Epithelial cell of esophagus (primary cell): ENCODE results near the gene SEZ6.

ENCODE experiments used
- DNase-seq: peaks from one replicate; pipeline ENCODE4 v3.0.0; 2010; ENCODE audit warnings: low read depth
- H3K4me3 ChIP-seq: 2 replicates; pipeline ENCODE4 v1.5.1; 2011; ENCODE audit warnings: mild to moderate bottlenecking, low read length, control low read depth
- TF ChIP-seq, protein P1 (sequence below): IDR thresholded peaks from 2 replicates; pipeline ENCODE4 v1.5.1; 2011; ENCODE audit warnings: low read depth, mild to moderate bottlenecking, low read length, control low read depth, inconsistent platforms; ENCODE audit not compliant: insufficient read depth; ENCODE audit errors: missing control alignments

The SEZ6 gene

DNA sequence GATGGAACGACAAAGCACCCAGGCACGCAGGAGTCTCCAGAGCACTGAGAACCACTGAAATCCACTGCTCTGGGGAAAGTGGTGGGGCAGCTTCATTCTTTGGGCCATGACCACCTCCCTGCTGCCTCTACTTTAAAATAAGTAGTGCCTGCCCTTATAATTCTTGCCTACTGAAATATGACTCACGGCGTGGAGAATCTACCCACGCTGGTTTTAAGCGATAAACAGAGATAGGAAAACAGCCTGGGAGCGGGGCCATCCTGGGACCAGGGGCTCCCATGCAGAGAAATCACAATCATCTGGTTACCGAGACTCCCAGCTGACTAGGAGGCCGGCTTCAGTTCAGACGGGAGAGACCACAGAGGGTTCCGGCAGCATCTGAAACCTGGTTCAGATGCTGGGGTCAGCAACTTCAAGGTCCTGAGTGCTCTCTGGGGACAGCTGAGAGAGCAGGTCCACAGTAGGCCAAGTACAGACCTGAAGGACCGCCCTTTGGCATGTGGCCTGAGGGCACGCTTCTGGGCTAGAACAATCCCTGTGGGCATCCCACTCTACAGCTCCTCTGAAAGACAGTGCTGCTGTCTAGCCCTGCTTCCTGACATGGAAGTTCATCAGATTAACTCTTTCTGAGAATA lies 94.3 kb downstream of the SEZ6 start:
- H3K4me3 ChIP-seq: no peak overlapping the region
- no peak for DNase-seq
- TF ChIP-seq, protein P1, sequence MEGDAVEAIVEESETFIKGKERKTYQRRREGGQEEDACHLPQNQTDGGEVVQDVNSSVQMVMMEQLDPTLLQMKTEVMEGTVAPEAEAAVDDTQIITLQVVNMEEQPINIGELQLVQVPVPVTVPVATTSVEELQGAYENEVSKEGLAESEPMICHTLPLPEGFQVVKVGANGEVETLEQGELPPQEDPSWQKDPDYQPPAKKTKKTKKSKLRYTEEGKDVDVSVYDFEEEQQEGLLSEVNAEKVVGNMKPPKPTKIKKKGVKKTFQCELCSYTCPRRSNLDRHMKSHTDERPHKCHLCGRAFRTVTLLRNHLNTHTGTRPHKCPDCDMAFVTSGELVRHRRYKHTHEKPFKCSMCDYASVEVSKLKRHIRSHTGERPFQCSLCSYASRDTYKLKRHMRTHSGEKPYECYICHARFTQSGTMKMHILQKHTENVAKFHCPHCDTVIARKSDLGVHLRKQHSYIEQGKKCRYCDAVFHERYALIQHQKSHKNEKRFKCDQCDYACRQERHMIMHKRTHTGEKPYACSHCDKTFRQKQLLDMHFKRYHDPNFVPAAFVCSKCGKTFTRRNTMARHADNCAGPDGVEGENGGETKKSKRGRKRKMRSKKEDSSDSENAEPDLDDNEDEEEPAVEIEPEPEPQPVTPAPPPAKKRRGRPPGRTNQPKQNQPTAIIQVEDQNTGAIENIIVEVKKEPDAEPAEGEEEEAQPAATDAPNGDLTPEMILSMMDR: no peak

DNA sequence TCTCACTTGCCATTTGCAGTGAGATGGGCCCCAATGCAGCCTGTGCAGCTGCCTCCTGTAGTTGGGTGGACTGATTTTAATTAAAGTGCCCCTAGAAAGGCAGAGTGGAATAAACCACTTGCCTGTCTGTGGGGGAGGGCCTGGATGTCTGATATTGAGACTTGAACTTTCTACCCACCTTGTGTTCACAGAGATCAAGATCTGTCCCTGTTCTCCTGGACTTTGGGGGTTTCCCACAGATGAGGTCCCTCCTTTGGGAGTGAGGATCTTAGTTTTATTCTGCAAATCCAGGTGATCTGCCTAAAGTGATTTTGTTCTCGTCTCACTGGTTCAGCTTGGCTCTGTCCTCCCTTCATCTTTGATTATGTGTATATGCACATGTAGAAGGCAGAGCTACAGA lies 95.3 kb downstream of the SEZ6 start:
- H3K4me3 ChIP-seq: no peak overlapping the region
- TF ChIP-seq, protein P1: no peak
- no peak for DNase-seq

DNA sequence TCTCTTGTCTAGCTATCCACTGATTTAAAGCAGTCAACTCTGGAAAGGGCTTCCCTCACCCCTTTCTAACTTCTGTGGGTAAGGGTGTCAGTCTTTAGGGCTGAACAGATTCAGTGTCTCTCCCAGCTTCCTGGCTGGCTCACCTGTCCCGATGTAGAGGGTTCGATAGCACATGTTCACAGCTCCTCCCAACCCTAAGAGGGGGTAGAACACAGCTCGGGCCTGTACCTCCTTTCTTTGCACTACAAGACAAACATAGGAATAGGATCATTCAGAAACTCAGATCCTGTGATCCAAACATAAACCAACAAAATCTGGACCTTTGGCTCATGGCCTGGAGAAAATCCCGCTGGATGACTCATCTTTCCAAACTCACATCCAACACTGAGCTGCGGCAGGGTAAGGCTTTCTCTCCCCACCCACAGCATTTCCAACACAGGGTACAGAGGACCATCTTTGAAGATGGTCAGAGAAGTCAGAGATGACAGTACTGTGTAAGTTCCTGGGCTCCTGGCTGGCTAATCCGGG lies 97.1 kb downstream of the SEZ6 start:
- TF ChIP-seq, protein P1: no peak
- no peak overlapping the region for H3K4me3 ChIP-seq
- peak; percentile 16 for DNase-seq

DNA sequence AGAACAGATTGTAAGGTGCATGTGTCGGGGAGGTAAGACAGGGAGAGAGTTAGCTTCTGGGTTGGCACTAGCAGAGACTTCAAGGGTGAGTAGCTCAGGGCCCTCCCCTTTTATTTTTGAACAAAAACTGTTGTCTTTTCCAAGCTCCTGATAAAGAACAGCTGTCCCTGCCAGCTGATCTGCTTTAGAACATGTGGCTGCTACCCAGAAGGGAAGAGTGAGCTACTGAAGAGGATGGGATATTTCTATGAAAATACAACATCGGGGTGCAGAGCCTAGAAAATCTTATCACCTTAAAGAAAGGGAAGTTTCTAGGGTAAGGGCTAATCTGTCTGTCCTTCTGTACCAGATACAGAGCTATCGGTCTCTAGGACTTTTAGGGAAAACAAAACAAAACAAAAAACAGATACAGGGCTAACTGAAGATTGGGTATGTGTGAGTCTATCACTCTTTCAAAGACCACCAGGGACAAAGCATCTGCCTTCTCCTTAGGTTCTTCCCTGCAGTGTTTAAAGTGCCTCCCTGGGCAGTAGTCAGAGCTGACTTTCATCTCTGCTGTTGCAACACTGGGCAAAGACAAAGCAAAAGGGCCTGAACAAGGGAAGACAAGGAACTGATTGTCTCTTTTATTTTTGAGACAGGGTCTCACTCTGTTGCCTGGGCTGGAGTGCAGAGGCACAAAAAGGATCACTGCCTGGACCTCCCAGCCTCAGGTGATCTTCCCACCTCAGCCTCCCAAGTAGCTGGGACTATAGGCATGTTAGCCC lies 97.9 kb downstream of the SEZ6 start:
- H3K4me3 ChIP-seq: no peak overlapping the region
- TF ChIP-seq, protein P1: no peak
- no peak for DNase-seq

DNA sequence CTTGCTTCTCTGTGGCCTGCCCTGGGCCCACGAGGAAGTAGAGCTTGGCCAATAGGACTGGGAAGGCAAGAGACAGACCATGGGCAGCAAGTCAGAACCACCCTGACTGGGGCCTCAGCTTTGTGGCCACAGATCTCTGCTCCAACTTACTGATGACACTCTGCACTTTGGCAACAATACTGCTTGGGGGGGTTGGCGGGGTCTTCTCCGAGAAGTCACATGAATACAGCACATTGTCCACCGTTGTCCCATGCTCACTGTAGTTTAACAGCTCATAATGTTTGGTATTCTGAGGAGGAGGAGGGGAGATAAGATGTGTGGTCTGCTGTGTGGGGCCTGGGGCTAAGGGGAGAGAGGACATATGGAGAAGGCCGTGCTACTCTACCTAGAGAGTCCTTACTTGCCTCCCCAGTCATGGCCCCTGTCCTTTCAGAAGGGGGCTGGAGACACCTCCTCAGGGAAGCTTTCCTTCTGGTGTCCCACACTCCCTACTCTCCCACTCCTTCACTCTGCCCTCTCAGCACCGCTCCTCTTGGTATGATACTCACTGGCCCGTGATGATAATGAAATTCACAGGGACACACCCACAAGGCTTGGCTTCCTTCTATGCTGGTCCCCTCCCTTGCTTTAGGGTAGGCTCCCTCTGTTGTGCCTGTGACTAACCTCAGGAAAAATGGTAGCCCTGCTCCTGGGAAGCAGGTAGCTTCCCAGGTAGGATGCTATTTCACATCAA lies 99.0 kb downstream of the SEZ6 start:
- peak; percentile 68 for DNase-seq
- H3K4me3 ChIP-seq: no peak overlapping the region
- TF ChIP-seq, protein P1: no peak

DNA sequence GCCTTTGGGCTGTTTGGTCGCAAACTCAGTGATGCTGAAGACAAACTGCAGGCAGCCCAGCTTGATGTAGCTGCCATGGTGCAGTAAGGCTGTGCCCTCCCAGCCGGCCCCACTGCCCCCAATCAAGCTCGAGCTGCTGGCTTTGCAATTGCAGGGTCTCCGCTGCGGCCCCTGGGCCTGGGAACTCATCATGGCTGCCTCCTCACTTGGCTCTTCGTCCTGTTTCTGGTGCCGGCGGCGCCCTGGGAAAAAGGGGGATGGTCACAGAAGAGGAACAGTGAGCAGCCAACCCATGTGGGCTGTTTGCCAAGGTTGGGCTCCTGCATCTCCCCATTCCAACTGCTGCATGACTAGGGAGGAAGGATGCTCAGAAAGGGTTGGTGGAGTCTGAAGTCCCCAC lies 99.6 kb downstream of the SEZ6 start:
- H3K4me3 ChIP-seq: no peak overlapping the region
- TF ChIP-seq, protein P1: no peak
- no peak for DNase-seq
